Measurements from ENCODE around the gene RGS3.

GRCh38 chr9:113588936-113589335 is 125.4 kb downstream of the RGS3 start:
- no peak for TF ChIP-seq POLR2A (IDR thresholded peaks at IDR 0.05)
- TF ChIP-seq, protein P1, sequence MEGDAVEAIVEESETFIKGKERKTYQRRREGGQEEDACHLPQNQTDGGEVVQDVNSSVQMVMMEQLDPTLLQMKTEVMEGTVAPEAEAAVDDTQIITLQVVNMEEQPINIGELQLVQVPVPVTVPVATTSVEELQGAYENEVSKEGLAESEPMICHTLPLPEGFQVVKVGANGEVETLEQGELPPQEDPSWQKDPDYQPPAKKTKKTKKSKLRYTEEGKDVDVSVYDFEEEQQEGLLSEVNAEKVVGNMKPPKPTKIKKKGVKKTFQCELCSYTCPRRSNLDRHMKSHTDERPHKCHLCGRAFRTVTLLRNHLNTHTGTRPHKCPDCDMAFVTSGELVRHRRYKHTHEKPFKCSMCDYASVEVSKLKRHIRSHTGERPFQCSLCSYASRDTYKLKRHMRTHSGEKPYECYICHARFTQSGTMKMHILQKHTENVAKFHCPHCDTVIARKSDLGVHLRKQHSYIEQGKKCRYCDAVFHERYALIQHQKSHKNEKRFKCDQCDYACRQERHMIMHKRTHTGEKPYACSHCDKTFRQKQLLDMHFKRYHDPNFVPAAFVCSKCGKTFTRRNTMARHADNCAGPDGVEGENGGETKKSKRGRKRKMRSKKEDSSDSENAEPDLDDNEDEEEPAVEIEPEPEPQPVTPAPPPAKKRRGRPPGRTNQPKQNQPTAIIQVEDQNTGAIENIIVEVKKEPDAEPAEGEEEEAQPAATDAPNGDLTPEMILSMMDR (IDR thresholded peaks at IDR 0.05): no peak
